A549 treated with dexamethasone at 1 μM for 4 hours (cell line): Measurements from ENCODE around the gene IDI2. TPM values are rescaled to one million over a fixed set of nuclear protein-coding genes. Genes with fewer than 3 reads are reported as not detected.

Experiments used
- total RNA-seq: library from RNA; stranded (reverse); fragments of 200-300 nt; extraction: Qiagen RNA extraction; gene quantifications from 5 replicates; pipeline ENCODE4 v1.2.3, GENCODE V29; 2022

IDI2 gene
- total RNA-seq: 0.07 TPM in 1 of 5 replicates, not detected in the others

DNA sequence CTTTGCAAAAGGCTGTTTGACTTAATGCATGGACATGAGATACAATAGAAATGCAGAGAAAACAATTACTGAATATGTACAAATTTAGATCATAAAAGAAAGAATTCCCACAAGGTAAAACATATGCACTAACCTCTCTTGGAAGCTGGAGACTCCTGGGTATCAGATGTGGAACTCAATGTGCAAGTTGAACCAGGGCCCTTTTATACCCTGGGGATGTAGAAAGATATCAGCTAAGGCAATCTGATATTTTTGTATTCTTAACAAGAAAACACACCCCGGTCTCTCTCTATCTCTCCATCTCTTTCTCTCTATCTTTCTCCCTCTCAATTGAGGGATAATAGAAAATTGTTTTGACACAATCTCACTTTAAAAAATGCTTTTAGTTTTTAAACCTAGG lies at the start of gene IDI2:
Gene IDI2 (minus strand): TSS at position 177 of the 400 bp plus-strand sequence. CDS start 1,136 bp downstream, outside the sequence.

DNA sequence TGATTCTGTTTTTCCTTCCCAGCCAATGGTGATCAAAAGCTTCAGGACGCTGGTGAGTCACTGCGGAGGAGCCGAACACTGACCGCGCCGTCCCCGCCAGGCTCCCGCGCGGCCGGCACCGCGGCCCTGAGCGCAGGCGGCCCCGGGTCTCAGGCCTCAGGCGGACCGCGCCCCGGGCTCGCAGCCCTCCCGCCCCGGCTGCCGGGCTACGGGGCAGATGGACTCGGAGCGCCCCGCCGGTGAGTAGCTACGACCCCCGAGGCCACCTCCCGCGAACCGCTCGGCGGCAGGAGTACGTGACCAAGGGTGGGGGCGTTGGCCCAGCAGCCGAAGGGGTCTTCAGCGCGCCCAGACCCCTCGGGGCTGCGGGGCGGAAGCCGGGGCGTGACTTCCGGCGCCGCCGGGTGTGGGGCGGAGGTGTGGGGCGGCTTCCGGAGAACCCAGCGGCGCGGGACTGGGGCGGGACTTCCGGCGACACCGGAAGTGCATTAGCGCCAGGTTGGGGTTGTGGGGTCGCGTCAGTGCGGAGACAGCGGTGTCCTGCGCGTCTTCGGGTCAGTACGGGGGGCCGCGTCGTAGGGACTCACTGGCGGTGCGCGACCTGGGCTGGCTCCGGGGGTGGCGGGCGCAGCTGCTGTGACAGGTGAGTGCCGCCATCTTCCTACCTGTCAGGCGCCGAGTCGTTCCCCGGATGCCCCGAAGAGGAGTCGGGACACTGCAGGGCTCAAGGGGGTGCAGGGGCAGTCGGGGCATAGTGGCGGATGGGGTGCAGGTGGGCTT lies 30.9 kb upstream of the IDI2 start, which contains the start of gene WDR37:
Gene WDR37 (plus strand): TSS at position 60 of the 780 bp plus-strand sequence. CDS start 15,771 bp downstream, outside the sequence.

DNA sequence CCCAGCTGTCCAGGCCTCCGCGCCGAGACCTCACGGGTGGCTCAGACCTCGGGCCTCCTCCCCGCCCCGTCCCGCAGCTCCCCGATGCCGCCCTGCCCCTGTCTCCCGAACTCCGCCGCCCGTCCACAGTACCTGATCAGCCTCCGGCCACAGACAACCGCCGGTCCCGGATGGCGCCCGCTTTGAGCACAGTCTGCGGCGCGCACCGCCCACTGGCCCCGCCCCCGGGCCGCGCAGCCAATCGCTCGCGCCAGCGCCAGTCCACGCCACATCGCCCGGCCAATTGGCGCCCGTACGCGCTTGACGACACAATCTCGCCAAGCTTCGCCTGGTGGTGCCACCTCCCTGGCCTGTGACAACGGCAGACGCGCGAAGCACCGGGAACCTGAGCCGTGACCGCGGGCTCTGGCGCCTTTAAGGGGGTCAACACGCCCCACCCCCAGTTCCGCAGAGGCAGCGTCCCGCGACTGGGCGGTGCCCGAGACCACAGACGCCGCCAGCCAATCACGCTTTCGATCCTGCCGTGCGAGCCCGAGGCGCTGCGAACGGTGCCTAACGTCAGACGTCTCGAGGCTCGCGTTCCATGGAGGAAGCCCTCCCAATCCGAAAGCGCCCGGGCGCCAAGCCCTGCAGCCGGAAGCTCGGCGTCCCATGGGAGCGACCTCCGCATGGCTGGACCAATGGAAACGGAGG lies 23.2 kb upstream of the IDI2 start, which contains the start of gene IDI1:
Gene IDI1 (minus strand): TSS at position 388 of the 693 bp plus-strand sequence. CDS start 116 bp downstream, at position 272.

GRCh38 chr10:987870-988666 lies 37.6 kb downstream of the IDI2 start, which contains the start of gene GTPBP4:
Gene GTPBP4, plus strand, starts transcription at chr10:988434. Its CDS starts 46 bp downstream, at chr10:988480.

Other genes starting within 250 kb of the IDI2 start
- 33.8 to 45.4 TPM (median 41.3 TPM) in 5 replicates for gene LARP4B, start 94.2 kb downstream of the IDI2 start, total RNA-seq
- 97.4 to 131 TPM (median 104 TPM) in 5 replicates for gene GTPBP4, start 37.4 kb downstream of the IDI2 start, total RNA-seq
- gene IDI1, start 23.3 kb upstream of the IDI2 start, total RNA-seq: 29.8 to 36.3 TPM (median 32.0 TPM) in 5 replicates
- 7.2 to 9.9 TPM (median 8.5 TPM) in 5 replicates for gene WDR37, start 30.5 kb upstream of the IDI2 start, total RNA-seq